Fibroblast of skin of right biceps (primary cell): ENCODE data around the gene PPP1R3C.

ENCODE experiments used
- DNase-seq: peaks from one replicate; pipeline ENCODE4 v3.0.0-alpha.2; 2013

The PPP1R3C gene

DNA sequence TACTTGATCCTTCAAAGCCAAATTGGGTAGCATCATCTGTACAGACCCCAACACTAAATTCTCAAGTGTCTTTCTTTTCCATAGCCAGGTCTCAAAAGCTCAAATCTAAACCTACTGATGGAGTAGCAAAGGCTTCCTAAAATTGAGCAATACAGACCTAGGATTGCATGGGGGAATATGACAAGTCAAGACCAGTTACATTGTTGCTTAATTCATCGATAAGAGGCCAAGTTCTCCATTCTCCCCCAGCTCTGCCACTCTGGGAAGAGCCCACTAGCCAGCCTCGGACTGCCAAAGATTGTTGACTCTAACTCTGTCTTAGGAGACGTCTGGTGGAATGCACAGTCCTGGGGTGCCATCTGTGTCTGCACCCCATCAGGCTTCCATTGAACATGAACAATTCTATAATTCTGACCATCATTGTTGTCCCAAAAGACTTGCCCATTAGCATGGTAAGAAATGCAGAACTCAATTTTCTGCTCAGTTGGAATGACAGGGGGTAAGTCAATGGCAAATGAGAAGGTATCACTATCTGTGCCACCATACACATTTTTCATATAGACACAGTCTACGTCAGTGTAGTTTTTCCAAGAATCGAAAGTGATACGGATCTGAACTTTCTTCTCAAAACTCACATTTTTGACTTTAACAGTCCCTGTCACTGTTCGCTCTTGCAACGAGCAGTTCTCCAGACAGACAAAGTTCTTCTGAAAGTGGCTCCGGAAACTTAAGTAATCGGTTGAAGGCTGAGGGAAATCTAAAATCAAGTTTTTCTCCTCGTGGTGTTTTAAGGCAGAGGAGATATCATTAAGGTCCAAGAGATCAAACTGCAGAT is 2.9 kb downstream of the PPP1R3C start:
- no peak for DNase-seq

DNA sequence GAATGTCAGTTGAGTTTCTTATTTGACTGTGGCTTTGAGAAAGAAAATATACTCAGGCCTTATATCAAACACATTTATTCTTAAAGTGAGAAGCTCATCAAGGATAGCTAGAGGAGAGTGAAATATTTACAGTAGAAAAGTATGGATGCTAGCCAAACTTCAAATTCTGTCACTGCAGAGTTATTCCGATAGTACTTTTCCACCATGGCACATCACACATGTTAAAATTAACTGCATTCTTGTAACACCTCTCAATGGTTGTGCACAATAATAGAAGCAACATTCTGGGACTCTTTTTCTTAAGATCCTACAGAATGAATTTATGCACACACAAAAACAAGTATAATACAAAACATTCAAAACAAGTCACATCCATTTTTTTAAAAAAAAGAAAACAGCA is 4.5 kb downstream of the PPP1R3C start:
- no peak for DNase-seq

DNA sequence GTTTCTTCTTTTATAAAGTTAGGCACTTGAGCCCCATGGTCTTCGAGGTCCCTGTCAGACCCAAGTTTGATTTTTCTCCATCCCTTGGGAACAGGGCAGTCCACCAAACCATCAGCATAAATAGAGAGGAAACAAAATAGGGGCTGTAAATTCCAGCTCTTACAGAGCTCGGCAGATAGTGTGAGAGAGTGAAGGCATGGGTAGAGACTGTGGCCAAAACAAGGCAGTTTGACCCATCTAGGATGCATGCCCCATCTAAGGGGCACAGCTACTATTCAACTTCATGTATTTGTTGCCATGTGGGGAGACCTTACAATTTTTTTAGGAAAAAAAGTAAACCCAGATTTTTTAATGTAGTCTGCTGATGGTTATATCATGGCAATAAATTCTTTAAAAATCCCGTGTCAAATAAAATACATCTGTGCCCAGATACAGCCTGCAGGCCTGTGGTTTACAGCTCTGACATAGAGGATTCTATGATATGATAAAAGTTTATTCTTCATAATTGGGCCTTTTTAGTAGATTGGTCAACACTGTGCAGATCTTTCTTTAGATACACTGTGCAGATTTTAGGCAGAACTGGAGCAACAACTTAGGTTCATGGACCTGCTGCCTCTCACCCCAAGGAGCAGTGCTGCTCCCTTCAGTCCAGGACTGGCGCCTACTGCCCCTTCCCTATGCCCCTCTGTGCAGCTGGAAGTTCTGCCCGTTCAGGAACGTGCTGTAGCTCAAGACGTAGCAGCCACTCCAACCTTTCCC is 5.3 kb downstream of the PPP1R3C start:
- no peak for DNase-seq

DNA sequence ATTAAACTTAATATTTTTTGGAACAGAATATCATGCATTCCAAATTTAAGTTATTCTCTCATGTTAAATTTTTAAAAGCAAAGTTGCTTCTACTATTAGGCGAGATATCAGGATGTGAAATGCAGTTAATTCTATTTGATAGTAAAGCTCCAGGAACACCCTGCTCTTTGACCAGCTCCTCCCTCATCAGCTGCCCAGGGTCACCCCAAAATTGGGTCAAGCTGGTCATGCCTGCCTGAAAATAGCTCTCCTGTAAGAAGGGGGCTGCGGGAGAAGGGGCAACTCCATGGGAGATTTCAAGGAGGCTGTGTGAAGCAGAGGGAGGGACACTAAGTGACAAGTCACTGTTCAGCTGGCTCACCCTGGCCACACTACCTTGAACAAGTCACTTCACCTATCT is 5.9 kb downstream of the PPP1R3C start:
- DNase-seq, result no peak

DNA sequence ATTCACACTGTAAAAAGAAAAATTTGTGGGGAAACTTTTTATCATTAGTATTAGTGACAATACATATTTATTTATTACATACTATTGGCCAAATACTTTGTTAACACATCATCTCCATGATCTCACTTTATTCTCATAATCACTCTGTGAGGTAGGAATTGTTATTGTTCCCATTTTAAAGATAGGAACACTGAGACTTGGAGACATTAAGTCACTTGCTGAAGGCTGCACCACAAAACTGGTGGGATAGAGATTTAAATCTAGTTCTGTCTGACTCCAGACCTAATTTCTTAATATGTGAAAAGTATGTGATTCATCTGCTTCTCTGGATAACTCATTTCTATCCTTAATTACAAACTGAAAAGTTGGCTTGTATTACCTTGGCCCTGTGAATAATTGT is 8.2 kb downstream of the PPP1R3C start:
- no peak for DNase-seq

DNA sequence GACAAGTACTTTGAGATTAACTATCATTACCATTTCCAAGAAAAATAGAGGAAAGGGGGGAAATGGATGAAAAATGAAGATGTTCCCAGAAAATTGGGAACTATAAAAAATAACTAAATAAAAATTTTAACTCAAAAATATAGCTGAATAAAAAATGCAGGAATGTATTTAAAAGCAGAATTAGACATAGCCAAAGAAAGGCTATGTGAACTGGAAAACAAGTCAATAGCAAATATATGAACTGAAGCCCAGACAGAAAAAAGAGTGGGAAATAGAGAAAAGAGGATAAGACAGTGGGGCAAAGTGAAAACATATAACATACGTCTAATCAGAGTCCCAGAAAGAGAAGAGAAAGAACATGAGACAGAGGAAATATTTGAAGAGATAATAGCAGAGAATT is 10.3 kb downstream of the PPP1R3C start:
- DNase-seq, result no peak

DNA sequence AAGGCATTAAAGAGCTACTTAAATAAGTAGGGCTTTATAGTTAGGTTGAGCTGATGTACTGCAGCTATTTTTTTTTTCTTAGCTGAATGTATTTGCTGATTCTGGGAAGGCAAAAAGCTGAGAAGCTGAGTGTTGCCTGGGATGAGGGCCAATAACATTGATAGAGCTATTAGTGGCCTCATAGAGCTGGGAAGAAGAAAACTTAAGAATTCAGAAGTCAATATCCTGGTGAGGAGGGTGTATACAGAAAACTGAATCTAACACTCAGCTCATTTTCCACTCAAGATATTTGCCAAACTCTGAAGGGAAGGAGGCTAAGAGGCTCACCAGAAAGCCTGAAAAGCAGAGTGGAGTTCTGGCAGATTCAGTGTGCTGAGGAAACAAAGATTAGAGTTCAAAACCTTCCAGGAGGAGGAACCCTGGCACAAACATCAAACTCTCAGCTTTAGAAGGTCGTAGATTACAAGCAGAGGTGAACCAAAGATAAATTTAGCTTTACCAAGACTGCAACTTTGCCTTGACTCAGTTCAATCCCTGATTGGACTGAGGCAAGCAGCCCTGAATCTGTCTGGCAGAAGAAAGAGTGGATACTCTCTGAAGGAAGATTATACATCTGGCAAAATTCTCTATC is 11.3 kb downstream of the PPP1R3C start:
- DNase-seq, result no peak

DNA sequence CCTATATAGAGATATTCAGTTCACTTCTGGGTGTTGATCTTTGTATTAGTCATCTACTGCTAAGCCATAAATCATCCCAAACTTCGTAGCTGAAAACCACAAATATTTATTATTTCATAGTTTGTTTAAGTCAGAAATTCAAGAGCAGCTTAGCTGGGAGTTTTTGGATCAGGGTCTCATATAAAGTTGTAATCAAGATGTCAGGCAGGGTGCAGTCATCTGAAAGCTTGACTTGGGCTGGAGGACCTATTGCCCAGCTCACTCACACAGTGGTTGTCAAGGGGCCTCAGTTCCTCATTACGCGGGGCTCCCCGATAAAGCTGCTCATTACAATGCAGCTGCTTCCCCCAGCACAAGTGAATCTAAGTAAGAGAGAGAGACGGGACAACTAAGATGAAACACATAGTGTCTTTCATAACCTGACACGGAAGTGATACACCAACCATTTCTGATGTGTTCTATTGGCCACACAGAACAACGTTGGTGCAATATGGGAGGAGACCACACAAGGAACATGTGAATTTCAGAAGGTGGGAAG is 15.7 kb downstream of the PPP1R3C start:
- DNase-seq, result peak; percentile 92

DNA sequence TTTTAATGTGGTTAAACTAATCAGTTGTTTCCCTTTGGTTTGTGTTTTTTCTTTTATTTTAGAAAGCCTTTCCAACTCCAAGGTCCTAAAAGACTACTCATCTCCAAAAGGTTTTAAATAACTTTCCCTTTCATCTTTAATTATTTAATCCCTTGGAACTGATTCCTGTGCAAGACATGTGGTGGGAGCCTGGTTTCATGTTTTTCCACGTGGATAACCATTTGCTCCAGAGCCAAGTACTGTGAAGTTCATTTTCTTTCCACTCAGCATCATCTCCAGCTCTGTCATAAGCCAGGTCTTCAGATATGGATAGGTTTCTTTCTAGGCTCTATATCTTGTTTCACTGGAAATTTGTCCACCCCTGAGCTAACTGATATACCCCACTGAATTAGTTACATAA is 16.7 kb downstream of the PPP1R3C start:
- DNase-seq, result peak; percentile 56

DNA sequence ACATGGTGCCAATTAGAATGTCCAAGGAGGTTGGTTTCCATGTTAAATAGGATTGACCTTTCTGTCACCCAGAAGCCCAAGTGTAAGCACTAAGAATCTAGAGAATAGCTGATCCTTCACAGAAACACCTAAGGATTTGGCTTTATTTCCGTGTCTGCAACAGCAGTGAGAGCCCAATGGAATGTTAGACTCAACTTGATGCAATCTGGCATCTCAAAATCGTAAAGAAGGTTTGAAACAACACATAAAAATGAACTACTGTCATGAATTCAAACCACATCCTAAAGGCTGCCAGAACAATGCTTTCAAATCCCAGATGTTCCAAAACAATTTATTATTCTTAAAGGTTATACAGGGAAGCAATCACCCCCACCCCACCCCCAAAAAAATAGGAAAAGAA is 18.6 kb downstream of the PPP1R3C start:
- DNase-seq, result peak; percentile 96

DNA sequence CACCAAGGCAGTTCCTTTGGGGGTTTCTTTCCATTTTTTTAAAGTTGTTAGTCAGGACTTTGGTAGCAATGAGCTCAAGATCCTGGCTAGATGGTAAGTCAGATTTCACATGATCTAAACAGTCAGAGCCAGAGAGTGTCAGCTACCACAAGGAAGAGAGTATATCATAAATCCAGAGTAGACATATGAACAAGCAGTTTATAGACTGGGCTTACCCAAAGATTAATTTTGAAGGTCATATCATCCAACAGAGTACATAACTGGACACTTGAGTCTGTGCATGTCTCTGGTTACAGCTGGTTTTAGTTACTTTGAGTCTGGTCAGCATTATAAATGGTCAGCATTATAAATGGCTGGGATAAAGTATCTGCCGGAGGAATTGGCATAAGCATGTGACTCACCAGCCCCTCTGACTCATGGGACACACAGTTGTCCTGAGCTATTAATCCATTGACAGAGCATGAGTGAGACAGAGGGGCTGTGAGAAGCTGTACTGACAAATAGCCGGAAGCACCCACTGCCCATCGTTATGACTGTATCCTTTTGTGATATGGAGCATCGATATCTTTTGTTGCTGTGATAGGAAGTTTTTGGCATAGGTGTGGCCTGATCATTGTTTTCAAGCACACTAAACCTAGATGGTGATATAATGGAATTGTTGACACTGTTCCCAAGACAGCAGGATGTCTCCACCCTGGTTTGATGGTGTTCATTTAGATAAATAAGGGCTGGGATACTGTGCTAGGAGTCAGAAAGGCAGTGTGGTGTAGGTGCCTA is 19.3 kb downstream of the PPP1R3C start:
- DNase-seq, result peak; percentile 98

DNA sequence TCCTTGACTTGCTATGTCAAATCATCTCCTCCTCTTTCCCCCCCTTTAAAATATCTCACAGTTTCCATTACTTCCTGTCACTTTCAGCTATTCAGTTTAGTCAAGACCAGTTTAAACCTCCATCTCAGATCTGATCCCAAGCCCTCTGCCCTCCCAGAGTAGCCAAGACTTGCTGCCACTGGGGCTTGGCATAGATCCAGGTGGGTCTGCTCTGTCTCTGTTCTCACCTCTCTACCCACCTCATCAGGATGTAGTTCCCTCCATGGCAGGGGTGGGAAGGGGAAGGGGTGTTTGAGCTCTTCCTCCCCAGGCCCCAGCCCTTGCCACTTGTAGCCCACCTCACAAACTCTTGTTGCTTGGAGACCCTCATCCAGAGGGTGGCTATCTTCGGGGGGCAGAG is 22.0 kb downstream of the PPP1R3C start:
- DNase-seq, result peak; percentile 16

DNA sequence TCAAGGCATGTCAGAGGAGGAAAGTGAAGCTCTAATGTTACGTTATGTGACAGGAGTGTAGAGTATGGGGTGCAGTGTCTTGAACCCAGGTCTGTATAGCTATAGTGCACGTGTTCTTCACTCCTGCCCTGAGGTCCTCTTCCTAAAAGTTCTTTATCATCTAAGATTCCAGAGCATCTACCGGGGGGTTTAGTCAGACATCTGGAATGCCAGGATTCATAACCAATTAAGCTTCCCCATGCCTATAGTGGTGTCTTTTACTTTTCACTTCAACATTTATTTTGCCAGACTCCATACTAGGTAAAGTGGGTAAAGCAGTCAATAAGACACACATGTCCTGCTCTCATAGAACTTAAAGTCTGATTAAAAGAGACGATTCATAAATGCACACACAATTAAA is 22.4 kb downstream of the PPP1R3C start:
- DNase-seq, result peak; percentile 80

DNA sequence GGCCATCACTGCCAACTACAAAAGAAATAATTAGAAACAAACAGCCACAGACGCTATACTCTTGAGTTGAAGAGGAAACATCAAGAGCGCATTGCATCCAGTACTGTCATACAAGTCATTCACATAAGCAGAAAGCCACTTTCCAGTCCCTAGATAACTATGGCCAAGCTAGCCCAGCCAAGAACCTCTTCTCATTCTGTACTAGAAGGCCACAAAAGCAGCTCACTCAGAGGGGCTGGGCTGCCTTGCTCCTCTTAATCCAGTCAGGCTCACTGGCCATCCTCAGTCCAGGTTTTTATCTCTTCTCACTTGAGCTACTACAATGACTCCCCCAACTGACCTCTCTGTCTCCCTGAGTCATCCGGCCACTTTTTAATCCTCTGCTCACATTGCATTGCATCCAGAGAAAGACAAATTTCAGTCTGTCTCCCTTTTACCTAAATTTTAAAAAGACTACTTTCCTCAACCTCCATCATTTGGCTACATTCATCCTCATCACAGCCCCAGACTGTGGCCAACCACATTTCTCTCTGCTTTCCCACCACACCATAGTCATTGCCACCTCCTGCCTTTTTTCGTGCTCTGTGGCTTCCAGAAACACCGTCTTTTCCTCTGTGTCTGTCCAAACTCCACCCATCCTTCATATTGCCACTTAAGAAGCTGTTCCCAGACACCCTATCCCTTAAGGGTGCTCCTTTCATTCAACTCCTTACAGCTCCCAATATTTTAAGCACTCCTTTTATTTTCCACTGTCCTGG is 25.0 kb downstream of the PPP1R3C start:
- peak; percentile 53 for DNase-seq

DNA sequence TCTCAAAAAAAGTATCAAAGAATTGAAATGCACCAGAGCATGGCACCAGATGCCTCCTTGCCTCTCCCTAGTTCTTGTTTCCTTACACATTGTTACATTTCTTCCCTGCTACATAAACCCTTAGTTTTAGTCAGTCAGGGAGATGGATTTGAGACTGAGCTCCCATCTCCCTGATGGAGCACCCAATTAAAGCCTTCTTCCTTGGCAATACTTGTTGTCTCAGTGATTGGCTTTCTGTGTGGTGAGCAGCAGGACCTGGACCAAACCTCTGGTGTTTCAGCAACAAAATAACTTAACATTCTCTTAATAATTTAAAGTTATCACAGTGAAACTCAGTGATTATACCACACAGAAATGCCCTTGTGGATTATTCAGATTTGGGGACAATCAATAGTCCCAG is 26.9 kb downstream of the PPP1R3C start:
- no peak for DNase-seq

DNA sequence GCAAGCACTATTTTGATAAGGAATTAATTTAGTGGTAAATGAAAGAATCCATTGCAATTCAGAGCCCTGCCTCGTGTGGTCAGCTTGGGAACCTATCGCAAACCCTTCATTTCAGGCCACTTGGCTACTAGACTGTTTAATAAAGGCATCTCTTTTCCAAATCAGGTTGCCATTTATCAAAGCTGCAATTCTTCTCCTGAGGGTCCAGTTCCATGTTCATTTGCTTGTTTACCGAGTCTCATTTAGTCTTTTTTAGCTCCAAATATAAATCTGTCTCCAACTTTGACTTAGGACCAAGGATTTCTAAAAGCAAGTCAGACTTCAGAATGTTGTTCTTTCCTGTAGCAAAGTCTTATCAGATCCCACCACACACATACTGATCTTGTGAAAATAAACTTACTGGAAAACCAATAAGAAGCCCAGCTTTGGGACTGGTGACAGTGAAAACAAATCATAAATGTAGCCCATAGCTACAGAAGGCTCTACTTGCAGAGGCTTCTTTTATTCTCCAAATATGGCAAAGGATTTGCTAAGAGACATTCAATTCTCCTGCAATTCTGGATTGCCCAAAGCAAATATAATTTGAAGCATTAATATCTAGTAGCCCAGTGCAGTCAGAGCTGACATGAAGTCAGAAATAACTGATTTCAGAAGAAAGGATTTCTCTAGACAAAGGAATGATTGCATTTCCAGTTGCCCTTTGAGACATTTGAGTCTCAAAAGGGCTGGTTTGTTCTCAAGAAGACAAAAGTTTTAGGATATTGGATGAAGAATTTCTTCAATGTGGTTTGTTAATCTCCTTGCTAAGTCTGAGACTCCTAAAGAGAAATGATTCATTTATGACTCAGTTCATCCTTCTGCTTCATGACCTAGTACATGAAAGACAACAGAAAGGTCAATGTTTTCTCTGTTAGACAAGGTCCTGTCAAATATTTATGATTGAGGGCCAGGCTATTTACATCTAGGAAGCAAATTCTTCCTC is 28.0 kb downstream of the PPP1R3C start:
- DNase-seq, result peak; percentile 83

DNA sequence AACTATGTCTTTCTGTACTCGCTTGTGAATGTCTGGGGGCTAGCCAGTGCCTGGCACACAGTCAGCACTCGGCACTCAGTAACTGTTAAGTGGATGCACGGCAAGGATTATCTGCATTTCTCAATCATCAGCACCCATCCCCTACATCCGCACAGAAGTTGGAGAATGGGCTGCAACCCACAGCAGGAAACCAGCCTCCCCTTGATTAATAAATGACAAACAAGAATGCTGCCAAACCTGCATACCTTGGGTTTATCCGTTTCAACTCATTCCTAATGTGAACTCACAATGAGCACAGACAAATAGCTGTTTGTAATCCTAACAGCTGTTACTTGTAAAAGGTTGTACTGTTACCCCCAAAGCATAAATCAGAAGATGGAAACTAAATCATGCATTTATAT is 28.9 kb downstream of the PPP1R3C start:
- DNase-seq, result peak; percentile 86

DNA sequence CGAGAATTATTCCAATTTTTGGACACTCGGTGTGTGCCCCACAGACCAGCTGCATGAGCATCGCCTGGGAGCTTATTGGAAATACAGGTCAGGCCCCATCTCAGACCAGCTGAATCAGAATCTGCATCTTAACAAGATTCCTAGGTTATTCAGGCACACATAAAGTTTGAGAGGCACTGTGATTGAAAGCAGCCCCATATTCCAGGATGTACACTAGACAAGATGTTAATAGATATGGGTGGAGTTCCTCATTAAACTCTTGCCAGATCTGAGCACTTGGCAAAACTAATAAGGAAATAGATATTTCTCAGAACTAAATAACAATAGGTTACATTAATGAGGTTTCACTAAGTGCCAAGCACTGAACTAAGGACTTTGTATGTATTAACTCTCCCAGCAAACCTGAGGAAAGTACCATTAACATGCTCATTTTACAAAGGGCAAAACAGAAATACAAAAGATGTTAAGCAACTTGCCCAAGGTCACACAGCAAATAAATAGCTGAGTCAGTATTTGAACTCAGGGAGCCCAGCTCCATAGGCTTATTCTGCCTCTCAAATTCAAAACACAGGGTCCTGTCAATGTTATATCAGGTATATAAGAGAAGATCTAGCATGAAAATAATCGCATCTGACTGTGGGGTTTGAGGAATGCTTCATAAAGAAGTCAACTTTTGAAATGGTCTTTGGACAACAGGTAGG is 29.9 kb downstream of the PPP1R3C start:
- DNase-seq, result no peak

DNA sequence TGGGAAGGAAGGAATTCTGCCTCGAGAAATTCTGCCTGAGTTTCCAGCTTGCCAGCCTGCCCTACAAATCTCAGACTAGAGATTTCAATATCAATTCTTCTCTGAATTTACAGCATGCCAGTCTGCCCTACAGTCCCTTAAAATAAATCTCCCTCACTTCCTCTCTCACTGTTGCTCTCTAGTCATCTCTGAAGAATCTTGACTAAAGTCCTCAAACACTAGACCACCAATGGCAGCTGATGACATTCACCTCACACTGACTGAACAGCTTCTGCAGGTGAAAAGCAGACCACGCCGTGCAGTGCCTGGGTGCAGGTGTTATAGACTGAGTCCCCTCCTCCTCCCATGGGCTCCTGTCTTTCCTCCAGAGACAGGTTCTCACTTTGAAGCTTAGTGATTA is 30.4 kb downstream of the PPP1R3C start:
- DNase-seq, result no peak

DNA sequence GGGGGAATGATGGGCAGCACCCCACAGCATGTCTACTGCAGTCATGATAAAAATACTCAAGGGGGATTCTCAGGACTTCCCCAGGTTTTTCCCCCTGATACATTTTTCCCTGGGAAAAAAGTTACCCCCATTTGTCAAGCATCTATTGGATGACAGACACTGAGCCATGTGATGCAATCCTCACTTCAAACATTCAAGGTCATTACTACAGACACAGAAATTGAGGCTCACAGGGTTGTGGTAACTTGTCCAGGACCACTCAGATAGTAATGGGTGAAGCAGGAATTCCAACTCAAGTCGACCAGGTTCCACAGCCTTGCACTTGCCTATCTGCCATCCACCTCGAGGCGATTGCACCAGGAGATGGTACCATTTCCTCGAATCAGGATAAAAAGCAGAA is 31.7 kb downstream of the PPP1R3C start:
- no peak for DNase-seq
